Measurements from ENCODE around the gene ATP2C1.

- TF ChIP-seq CREB1 (CRISPR knock-in tag; IDR thresholded peaks at IDR 0.05; ENCODE audit: low read depth) (no peak), POLR2AphosphoS5 (IDR thresholded peaks at IDR 0.05; ENCODE audit: low read depth) (no peak), EZH2 (IDR thresholded peaks at IDR 0.05; ENCODE audit: low read depth, unreplicated experiment) (no peak), CTCF (conservative IDR thresholded peaks at IDR 0.05; ENCODE audit: low read depth in 2 of 2) (no peak), ETS1 (IDR thresholded peaks at IDR 0.05) (no peak), EZH2phosphoT487 (IDR thresholded peaks at IDR 0.05; ENCODE audit: unreplicated experiment) (no peak), REST (IDR thresholded peaks at IDR 0.05; ENCODE audit: unreplicated experiment) (no peak), JUNB (IDR thresholded peaks at IDR 0.05; ENCODE audit: unreplicated experiment) (no peak), ZNF462 (CRISPR knock-in tag; IDR thresholded peaks at IDR 0.05) (no peak)
Observed at GRCh38 chr3:131001071-131001470, 107.2 kb downstream of the ATP2C1 start.

All from GM23338 (cell line).